ENCODE results near the gene DEFB126. TPM values are rescaled to one million over a fixed set of nuclear protein-coding genes. Genes with fewer than 3 reads are reported as not detected.

Gene DEFB126
- total RNA-seq, 1 experiment from 2014 or later: not detected

Other genes starting within 250 kb of the DEFB126 start
- gene DEFB125, start 54.9 kb upstream of the DEFB126 start, total RNA-seq (2014; rRNA removed; shearing (Covaris generic)): not detected in 2 replicates
- gene DEFB127, start 14.9 kb downstream of the DEFB126 start, total RNA-seq (2014; rRNA removed; shearing (Covaris generic)): not detected in 2 replicates
- not detected in 2 replicates for gene DEFB128, start 47.1 kb downstream of the DEFB126 start, total RNA-seq (2014; rRNA removed; shearing (Covaris generic))
- not detected in 2 replicates for gene DEFB129, start 84.7 kb downstream of the DEFB126 start, total RNA-seq (2014; rRNA removed; shearing (Covaris generic))
- not detected in 2 replicates for gene DEFB132, start 115.1 kb downstream of the DEFB126 start, total RNA-seq (2014; rRNA removed; shearing (Covaris generic))
- 0.23 and 0.50 TPM in 2 replicates for gene C20orf96, start 148.2 kb downstream of the DEFB126 start, total RNA-seq (2014; rRNA removed; shearing (Covaris generic))
- 17.3 and 22.2 TPM in 2 replicates for gene ZCCHC3, start 155.0 kb downstream of the DEFB126 start, total RNA-seq (2014; rRNA removed; shearing (Covaris generic))
- gene SOX12, start 183.0 kb downstream of the DEFB126 start, total RNA-seq (2014; rRNA removed; shearing (Covaris generic)): 8.7 and 13.2 TPM in 2 replicates
- 18.8 and 21.7 TPM in 2 replicates for gene NRSN2, start 204.5 kb downstream of the DEFB126 start, total RNA-seq (2014; rRNA removed; shearing (Covaris generic))
- gene TRIB3, start 238.2 kb downstream of the DEFB126 start, total RNA-seq (2014; rRNA removed; shearing (Covaris generic)): 91.3 and 92.5 TPM in 2 replicates